Fibroblast of mammary gland (primary cell): Measurements from ENCODE around the gene DNAH11.

Experiments
- DNase-seq: peaks from one replicate; pipeline ENCODE4 v3.0.0-alpha.2; 2010; ENCODE audit warnings: low read depth
- H3K4me3 ChIP-seq: 2 replicates; pipeline ENCODE4 v1.5.1; 2011; ENCODE audit warnings: low read depth, mild to moderate bottlenecking, low read length, moderate library complexity; ENCODE audit not compliant: control insufficient read depth
- TF ChIP-seq, protein P1 (sequence below): conservative IDR thresholded peaks from 2 replicates; pipeline ENCODE4 v1.5.1; 2011; ENCODE audit warnings: low read depth, low read length, inconsistent platforms; ENCODE audit not compliant: control insufficient read depth, insufficient read depth

Gene DNAH11

GRCh38 chr7:21746949-21747348, 204.1 kb downstream of the DNAH11 start:
- TF ChIP-seq, protein P1, sequence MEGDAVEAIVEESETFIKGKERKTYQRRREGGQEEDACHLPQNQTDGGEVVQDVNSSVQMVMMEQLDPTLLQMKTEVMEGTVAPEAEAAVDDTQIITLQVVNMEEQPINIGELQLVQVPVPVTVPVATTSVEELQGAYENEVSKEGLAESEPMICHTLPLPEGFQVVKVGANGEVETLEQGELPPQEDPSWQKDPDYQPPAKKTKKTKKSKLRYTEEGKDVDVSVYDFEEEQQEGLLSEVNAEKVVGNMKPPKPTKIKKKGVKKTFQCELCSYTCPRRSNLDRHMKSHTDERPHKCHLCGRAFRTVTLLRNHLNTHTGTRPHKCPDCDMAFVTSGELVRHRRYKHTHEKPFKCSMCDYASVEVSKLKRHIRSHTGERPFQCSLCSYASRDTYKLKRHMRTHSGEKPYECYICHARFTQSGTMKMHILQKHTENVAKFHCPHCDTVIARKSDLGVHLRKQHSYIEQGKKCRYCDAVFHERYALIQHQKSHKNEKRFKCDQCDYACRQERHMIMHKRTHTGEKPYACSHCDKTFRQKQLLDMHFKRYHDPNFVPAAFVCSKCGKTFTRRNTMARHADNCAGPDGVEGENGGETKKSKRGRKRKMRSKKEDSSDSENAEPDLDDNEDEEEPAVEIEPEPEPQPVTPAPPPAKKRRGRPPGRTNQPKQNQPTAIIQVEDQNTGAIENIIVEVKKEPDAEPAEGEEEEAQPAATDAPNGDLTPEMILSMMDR, result no peak
- no peak overlapping the region for H3K4me3 ChIP-seq
- no peak for DNase-seq

- no peak for DNase-seq
- TF ChIP-seq, protein P1, result no peak
- H3K4me3 ChIP-seq, result no peak overlapping the region
Measured at GRCh38 chr7:21747806-21748205, 205.0 kb downstream of the DNAH11 start.

GRCh38 chr7:21749378-21749777, 206.5 kb downstream of the DNAH11 start:
- TF ChIP-seq, protein P1, result no peak
- no peak overlapping the region for H3K4me3 ChIP-seq
- no peak for DNase-seq

DNA sequence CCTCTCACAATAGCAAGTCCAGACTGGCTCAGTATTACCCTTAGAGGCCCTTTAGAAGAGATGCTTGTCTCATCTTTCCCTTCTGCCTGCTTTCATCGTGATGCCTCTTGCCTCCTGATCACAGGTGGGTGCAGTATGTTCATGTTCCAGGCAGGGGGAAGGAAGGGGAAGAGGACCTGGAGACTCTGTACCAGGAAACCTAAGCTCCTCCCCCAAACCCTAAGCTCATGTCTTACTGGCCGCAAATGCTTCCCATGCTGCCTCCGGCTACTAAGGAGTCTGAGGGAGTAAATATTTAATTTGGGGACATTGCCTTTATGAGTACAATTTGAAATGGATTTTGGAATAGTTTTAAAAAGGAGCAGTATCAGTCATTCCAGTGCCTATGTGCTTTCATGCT, 210.2 kb downstream of the DNAH11 start:
- H3K4me3 ChIP-seq, result no peak overlapping the region
- DNase-seq, result no peak
- TF ChIP-seq, protein P1, result no peak

GRCh38 chr7:21754963-21755362, 212.1 kb downstream of the DNAH11 start:
- TF ChIP-seq, protein P1, result no peak
- no peak for DNase-seq
- no peak overlapping the region for H3K4me3 ChIP-seq

DNA sequence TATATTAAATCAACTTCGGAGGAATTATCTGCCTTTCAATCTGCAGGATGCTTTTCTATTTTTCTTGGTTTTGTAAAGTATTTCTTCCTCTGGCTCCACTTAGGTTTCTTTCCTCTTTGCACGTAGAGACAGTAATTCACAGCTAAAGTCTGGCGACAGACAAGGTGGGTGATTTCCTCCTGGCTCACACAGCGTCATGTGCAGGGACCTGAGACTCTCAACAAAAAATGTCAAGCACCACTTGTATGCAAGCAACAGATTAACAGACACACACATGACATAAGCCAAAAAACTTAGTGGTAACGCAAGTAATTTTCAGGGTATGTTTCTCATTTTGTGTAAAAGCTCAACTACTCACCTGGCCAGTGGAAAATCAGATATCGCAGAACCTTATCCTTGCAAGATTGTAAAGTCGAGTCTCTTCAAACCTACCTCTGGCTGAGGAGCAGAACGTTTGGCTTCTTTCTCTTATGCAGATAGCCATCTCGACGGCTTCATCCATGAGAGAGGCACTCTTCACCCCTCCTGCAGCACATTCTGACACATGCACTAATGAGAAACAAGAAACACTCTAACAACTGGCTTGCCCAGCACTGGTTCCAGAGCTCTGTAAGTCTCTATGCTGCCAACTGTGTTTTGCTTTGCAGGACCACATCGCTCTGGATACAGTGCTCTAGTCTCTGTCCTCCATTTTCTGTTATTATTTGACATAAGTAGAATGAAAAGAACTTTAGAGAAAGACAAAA, 214.9 kb downstream of the DNAH11 start:
- no peak for DNase-seq
- TF ChIP-seq, protein P1, result no peak
- H3K4me3 ChIP-seq, result no peak overlapping the region
